Nephron (organoid): ENCODE results near the gene CEP57L1.
"Not testable (repeated sequence)": the region's sequence is repeated elsewhere in the genome, so short reads cannot be mapped to it uniquely, and the experiment has no call there.

ENCODE experiments used
- H3K27ac Mint-ChIP-seq, 3 experiments: 2 replicates each; pipeline ENCODE4 v1.8.0; 2020; ENCODE audit warnings: mixed read lengths in 3 of 3, mild to moderate bottlenecking in 2 of 3, moderate library complexity in 1 of 3
- H3K27me3 Mint-ChIP-seq: 2 replicates; pipeline ENCODE4 v1.8.0; 2021; ENCODE audit warnings: low read depth, mild to moderate bottlenecking, moderate library complexity, mixed read lengths
- H3K36me3 Mint-ChIP-seq: 2 replicates; pipeline ENCODE4 v1.8.0; 2020; ENCODE audit warnings: low read depth, mixed read lengths
- H3K4me1 Mint-ChIP-seq: 2 replicates; pipeline ENCODE4 v1.8.0; 2020; ENCODE audit warnings: mixed read lengths
- H3K4me3 Mint-ChIP-seq, 3 experiments: 2 replicates each; pipeline ENCODE4 v1.8.0; 2020; ENCODE audit warnings: mild to moderate bottlenecking in 3 of 3, mixed read lengths in 3 of 3, moderate library complexity in 2 of 3
- H3K9me3 Mint-ChIP-seq: 2 replicates; pipeline ENCODE4 v1.8.0; 2020; ENCODE audit warnings: mixed read lengths
- TF ChIP-seq, protein P1 (sequence below), 3 experiments: fragments of 200-600 bp; sonication (generic); IDR thresholded peaks; one replicate each; pipeline ENCODE4 v1.5.0; 2021; ENCODE audit warnings: antibody characterized with exemption in 3 of 3; ENCODE audit not compliant: unreplicated experiment in 3 of 3

The CEP57L1 gene

DNA sequence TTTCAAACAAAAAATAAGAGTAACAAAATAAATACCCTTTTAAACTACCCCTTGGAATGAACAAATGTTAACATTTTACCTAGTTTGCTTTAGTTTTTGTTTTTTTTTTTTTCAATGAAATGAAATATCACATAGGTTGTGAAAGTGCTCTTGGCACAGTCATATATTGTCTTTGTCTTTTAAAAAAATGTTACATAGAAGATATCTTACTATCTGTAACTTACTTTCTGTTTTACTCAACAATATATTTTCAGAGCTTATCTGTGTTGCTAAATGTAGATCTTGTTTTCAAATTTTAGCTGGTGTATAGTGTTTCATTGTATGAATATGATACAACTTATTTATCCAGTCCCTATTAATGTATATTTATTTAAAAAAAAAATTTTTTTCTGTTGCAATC lies 8.6 kb downstream of the CEP57L1 start:
- no peak overlapping the region for H3K27ac Mint-ChIP-seq
- H3K9me3 Mint-ChIP-seq = no peaks in the 10 kb centered on the region
- H3K36me3 Mint-ChIP-seq = peaks cover 25% of the 10 kb centered on the region
- no peak overlapping the region for H3K4me3 Mint-ChIP-seq
- H3K4me1 Mint-ChIP-seq = no peaks in the 10 kb centered on the region
- no peaks in the 10 kb centered on the region for H3K27me3 Mint-ChIP-seq
- TF ChIP-seq, protein P1, sequence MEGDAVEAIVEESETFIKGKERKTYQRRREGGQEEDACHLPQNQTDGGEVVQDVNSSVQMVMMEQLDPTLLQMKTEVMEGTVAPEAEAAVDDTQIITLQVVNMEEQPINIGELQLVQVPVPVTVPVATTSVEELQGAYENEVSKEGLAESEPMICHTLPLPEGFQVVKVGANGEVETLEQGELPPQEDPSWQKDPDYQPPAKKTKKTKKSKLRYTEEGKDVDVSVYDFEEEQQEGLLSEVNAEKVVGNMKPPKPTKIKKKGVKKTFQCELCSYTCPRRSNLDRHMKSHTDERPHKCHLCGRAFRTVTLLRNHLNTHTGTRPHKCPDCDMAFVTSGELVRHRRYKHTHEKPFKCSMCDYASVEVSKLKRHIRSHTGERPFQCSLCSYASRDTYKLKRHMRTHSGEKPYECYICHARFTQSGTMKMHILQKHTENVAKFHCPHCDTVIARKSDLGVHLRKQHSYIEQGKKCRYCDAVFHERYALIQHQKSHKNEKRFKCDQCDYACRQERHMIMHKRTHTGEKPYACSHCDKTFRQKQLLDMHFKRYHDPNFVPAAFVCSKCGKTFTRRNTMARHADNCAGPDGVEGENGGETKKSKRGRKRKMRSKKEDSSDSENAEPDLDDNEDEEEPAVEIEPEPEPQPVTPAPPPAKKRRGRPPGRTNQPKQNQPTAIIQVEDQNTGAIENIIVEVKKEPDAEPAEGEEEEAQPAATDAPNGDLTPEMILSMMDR (IDR thresholded peaks at IDR 0.05; ENCODE audit: unreplicated experiment in 3 of 3) = no peak

DNA sequence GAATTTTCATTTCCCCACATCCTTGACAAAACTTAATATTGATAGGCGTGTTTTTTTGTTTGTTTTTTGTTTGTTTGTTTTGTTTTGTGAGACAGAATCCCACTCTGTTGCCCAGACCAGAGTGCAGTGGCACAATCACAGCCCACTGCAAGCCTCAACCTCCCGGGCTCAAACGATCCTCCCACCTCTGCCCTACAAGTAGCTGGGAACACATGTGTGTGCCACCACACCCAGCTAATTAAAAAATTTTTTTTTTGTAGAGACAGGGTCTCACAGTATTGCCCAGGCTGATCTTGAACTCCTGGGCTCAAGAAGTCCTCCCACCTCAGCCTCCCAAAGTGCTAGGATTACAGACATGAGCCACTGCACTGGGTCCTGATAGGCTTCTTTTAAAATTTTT lies 9.2 kb downstream of the CEP57L1 start:
- H3K4me1 Mint-ChIP-seq = no peaks in the 10 kb centered on the region
- TF ChIP-seq, protein P1 (IDR thresholded peaks at IDR 0.05; ENCODE audit: unreplicated experiment in 3 of 3) = no peak
- H3K9me3 Mint-ChIP-seq = no peaks in the 10 kb centered on the region
- no peak overlapping the region for H3K27ac Mint-ChIP-seq
- peaks cover 21% of the 10 kb centered on the region for H3K36me3 Mint-ChIP-seq
- H3K27me3 Mint-ChIP-seq = no peaks in the 10 kb centered on the region
- no peak overlapping the region for H3K4me3 Mint-ChIP-seq

DNA sequence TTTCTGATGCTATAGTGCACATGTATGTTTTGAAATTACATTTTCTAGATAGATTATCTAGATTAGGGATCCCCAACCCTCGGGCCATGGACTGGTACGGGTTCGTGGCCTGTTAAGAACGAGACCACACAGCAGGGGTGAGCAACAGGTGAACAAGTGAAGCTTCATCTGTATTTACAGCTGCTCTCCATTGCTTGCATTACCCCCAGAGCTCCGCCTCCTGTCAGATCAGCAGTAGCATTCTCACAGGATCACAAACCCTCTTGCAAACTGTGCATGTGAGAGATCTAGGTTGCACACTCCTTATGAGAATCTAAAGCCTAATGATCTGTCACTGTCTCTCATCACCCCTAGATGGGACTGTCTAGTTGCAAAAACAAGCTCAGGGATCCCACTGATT lies 10.4 kb downstream of the CEP57L1 start:
- Mint-ChIP-seq H3K4me3 (no peak overlapping the region), H3K9me3 (peaks cover 9% of the 10 kb centered on the region), H3K27ac (no peak overlapping the region), H3K27me3 (no peaks in the 10 kb centered on the region), H3K4me1 (no peaks in the 10 kb centered on the region), H3K36me3 (peaks cover 28% of the 10 kb centered on the region)
- TF ChIP-seq, protein P1 (IDR thresholded peaks at IDR 0.05; ENCODE audit: unreplicated experiment in 3 of 3) = no peak

DNA sequence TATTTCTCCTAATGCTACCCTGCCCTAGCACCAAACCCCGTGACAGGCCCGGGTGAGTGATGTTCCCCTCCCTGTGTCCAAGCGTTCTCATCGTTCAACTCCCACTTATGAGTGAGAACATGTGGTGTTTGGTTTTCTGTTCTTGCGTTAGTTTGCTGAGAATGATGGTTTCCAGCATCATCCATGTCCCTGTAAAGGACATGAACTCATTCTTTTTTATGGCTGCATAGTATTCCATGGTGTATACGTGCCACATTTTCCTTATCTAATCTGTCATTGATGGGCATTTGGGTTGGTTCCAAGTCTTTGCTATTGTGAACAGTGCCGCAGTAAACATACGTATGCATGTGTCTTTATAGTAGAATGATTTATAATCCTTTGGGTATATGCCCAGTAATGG lies 14.4 kb downstream of the CEP57L1 start:
- H3K27ac Mint-ChIP-seq, H3K4me1 Mint-ChIP-seq, H3K27me3 Mint-ChIP-seq, H3K4me3 Mint-ChIP-seq: not testable (repeated sequence)
- Mint-ChIP-seq H3K9me3 (peaks cover 22% of the 10 kb centered on the region), H3K36me3 (peaks cover 34% of the 10 kb centered on the region)

DNA sequence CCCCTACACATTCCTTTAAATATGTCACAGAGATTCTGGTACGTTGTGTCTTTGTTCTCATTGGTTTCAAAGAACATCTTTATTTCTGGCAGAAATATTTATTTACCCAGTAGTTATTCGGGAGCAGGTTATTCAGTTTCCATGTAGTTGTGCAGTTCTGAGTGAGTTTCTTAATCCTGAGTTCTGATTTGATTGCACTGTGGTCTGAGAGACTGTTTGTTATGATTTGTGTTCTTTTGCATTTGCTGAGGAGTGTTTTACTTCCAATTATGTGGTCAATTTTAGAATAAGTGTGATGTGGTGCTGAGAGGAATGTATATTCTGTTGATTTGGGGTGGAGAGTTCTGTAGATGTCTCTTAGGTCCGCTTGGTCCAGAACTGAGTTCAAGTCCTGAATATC lies 17.4 kb downstream of the CEP57L1 start:
- Mint-ChIP-seq H3K9me3 (peaks cover 22% of the 10 kb centered on the region), H3K36me3 (peaks cover 26% of the 10 kb centered on the region)
- H3K27me3 Mint-ChIP-seq, H3K4me1 Mint-ChIP-seq, H3K27ac Mint-ChIP-seq, H3K4me3 Mint-ChIP-seq: not testable (repeated sequence)

DNA sequence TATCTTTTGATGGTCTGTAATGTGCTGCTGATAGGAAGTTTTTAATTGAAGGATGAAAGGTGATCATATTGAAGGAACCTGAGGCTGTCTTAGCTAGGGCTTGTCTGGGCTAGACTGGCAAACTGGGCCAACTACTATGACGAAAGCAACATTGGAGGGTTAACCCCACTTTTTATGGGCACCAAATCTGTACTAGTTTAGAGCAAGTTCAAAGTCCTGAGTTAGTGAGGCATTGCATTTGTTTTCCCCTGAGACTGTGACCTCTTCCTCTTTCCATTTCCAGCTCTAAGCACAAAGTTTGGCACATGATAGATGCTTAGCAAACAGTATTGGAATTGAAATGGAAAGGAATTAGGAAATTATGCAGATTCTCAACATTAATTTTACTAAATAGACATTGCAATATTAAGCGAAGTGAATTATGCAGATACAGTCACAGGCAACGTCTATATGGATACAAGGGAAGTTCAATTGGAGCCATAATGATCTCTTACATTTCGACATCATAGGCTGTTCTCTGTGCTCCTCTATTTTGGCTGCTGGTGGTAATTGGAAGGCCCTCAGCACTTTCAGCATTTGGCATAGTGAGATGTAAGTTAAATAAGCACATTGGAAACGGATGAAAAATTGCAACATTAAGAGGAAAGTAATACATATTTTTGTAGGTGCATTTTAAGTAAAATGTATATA lies 22.2 kb downstream of the CEP57L1 start:
- Mint-ChIP-seq H3K36me3 (peaks cover under 1% of the 10 kb centered on the region), H3K27ac (peak overlapping the region; percentile 61 to 90 (median 62)), H3K4me1 (peaks cover 51% of the 10 kb centered on the region), H3K27me3 (no peaks in the 10 kb centered on the region), H3K4me3 (no peak overlapping the region), H3K9me3 (peaks cover under 1% of the 10 kb centered on the region)
- TF ChIP-seq, protein P1 (IDR thresholded peaks at IDR 0.05; ENCODE audit: unreplicated experiment in 3 of 3) = no peak

DNA sequence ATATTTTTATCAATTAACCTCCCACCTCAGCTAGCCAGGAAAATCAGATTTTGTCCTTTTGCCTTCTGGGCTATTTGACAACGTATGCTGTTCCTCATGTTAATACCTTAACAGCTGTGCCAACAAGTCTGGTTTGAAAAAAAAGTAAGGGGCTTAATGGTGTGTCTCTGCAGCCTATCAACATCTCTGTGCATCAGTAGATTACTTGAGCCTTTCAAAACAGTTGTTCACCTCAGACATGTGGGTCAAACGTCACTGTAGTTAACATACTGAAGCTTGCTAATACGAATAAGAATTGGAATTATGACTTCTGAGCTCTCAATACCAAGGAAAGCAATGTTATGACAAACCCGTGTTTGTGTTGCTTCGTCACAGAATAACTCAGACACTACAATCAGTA lies 23.0 kb downstream of the CEP57L1 start:
- no peaks in the 10 kb centered on the region for H3K9me3 Mint-ChIP-seq
- peaks cover 51% of the 10 kb centered on the region for H3K4me1 Mint-ChIP-seq
- TF ChIP-seq, protein P1 (IDR thresholded peaks at IDR 0.05; ENCODE audit: unreplicated experiment in 3 of 3) = no peak
- no peaks in the 10 kb centered on the region for H3K27me3 Mint-ChIP-seq
- H3K36me3 Mint-ChIP-seq = no peaks in the 10 kb centered on the region
- no peak overlapping the region for H3K4me3 Mint-ChIP-seq
- peak overlapping the region; percentile 32 to 90 (median 59) for H3K27ac Mint-ChIP-seq
